Activated CD4-positive, CD25-positive, alpha-beta regulatory T cell treated with anti-CD3 and anti-CD28 coated beads, Interleukin-2, amount 50 U/mL, for 16 hours (primary cell): Measurements from ENCODE around the gene TEX2.

ENCODE experiments used
- DNase-seq: peaks from one replicate; pipeline ENCODE4 v3.0.0-alpha.2; 2020; ENCODE audit warnings: low read depth, low spot score

TEX2 gene

DNA sequence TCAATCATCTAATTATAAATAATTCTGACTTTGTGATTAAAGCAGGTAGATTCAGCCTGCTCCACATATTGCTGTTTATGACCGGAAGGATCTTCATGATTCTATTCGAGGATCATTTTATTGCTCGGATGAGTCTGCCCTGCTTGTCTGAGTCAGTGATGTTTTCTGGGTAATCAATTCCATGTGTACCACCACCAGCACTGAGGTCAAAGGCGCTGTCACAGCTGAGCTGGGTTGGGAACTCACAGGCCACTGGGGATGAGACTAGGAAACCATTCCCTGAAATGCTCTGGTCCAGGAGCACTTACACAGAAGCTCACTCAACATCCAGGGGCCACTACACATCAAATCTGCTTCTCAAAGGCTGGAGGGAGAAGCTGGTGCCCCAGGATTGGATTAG is 102.7 kb downstream of the TEX2 start:
- no peak for DNase-seq

DNA sequence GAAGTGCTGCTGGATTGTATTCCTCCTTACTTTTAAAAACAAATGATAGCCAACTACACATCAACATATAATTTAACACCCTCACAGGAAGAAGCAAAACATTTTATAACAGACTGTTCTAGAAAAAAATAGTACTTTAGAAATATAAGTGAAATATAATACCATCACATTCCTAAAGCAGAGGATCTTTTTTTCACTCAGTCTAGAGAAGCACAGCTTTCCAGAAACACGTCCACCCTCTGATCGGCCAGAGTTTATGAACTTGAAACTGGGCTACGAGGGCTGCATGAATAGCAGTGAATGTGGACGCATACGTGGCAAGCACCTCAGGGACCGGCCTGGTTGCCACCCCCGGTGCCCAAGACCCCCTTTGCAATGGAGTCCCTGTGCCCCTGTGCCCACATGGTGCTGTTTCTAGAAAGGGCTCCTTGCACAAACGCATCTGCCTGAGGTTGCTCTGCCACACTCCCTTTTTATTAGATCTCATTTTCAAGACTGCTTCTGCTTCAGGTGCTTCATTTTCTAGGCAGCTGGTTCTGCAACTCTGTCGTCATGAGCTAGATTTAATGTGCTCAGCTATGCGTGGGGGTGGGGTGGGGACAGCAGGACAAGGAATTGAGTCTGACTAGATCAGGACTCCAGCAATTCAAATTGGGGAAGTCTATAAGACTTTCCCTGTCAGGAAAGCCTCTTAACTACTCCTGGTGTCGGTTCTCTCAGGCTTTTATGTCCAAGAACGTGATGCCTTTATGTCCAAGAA is 104.0 kb downstream of the TEX2 start:
- no peak for DNase-seq

DNA sequence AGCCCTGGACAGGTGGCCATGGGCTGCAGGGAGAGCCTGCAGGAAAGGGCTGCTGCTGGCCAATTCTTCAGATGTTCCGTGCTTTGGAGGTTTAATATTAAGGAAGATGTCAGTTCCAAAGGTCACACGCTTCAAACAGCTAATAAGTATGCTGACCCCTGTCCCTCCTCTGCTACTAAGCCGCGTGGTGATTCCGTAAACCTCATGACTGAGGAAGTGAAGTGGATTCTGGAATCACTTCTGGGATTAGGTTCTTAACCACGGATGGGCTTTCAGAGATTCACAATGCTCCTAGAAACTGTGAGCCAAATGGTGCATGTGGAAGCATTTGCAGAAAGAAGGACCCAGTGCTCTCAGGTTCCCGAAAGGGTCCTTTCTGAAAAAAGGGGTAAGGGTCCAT is 104.7 kb downstream of the TEX2 start:
- no peak for DNase-seq

DNA sequence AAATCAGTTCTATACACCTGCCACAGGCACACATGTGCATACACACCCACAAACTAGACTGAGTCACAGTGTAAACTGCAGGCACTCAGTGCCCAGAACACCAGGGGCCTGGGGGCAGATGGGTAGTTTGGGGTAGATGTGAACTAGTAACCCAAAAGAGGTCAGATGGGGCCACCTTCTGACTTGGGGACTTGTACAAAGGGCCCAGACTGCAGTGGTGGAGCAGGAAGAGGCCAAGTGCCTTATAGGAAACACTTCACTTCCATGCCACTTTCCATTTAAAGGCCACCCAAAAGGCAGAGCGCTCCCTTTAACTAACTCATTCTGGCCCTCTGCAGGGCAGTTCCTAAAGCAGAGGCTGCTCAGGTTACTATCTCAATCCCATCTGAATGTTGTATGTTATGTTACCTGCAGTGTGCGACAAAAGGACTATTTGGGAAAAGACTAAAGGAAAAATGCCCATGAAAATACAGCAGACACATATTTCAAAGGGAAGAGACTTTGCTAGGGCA is 105.3 kb downstream of the TEX2 start:
- no peak for DNase-seq

DNA sequence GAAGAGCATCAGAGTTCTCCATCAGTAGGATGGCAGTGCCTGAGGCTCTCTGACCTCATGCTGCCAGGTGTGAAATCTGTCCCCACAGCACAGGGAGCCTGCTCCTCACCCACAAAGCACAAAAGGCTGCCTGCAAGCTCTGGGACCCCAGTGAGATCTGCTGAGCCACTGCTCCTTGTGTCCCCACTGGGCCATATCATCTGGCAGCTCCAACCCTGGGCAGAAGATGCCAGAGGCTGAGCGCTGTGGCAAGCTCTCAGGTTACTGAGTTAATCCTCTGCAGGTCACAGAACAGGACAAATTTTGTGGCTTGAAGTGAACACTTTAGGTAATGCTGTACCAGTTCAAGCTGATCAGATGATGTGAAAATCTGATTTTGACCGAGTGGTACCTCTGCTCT is 106.4 kb downstream of the TEX2 start:
- DNase-seq: no peak

DNA sequence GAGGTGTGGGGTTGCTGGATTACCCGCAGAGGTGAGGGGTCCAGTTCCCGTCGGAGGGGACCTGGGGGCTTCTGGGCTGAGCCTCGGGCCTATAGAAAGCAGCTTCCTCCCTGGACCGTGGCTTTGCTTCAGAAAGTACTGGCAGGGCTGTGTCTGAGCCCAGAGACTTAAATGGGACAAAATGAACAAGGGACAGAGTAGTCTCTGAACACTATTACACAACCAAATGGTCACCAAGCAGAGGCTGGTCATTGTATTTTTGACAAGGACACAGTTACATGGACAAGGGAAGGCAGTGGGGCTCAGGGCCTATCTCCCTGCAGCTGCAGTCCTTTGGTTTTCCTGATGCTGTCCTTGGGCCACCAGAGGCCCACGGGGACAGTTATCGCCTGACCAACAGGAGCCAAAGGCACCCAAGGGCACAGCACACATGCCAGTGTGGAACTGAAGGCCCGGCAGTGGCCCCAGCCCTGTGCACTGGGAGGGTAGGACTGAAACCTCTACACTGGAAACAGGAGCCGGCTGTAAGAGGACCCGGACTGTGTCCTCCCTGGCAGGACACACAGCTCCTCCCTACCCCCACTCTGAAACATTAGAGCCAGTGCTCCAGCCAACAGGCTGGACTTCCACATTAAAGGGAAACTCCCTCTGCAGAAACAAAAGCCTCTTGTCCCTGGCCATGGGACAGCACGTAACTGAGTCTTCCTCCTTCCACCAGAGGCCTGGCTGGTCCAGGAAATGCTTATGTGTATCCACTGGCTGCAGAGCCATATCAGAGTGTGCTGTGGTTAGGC is 107.1 kb downstream of the TEX2 start:
- DNase-seq: no peak

DNA sequence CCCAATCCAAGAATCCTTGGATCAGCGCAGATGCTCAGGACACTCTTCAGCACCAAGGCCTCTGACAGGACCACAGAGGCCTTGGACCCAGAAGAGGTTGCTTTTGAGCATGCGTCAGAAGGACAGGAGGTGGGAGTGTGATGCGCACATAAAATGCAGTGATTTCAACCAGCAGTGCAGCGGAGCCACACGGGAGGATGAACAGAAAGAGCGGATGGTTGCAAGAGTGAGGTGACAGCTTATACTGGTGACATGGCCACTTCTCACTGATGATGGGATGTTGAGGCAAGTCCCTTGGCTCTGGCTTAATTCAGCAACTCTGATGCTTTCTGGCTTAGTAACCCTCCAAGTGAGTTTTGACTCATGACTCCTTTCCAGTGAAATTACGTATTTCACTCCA is 107.9 kb downstream of the TEX2 start:
- DNase-seq: no peak

DNA sequence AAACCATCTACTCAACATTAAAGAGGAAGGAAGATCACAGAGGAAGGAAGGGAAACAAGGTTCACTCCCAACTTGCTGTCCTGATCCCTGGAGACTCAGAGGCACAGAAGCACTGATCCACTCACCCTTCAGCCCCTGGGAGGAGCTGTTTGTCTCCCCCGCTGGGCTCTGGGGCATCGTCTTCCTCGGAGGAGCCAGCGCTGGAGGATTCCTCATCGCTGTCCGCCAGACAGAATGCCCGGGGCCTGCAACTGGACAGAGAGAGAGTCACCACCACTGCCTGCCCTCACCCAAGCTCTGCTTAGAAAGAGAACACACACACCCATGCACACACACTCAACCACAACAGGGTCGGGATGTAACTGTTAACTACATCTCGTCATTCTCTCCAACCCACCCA is 108.3 kb downstream of the TEX2 start:
- no peak for DNase-seq

DNA sequence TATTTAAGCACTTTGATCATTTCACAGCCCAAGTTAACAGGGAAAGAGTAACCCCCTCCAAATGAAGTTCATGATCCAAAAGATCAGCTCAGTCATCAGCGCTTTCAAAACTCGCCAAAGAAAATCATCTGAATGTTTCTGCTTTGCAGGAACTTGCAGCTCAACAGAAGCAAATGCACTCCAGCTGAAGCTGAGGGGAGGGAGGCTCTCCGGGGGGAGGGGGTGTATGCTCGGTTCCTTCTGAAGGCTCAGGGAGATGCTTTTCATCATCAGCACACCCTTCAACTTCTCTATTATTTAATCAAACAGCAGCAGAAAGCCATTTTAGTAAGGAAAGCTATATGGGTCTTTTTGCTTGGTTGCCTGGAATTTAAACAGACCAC is 108.8 kb downstream of the TEX2 start:
- DNase-seq: no peak

DNA sequence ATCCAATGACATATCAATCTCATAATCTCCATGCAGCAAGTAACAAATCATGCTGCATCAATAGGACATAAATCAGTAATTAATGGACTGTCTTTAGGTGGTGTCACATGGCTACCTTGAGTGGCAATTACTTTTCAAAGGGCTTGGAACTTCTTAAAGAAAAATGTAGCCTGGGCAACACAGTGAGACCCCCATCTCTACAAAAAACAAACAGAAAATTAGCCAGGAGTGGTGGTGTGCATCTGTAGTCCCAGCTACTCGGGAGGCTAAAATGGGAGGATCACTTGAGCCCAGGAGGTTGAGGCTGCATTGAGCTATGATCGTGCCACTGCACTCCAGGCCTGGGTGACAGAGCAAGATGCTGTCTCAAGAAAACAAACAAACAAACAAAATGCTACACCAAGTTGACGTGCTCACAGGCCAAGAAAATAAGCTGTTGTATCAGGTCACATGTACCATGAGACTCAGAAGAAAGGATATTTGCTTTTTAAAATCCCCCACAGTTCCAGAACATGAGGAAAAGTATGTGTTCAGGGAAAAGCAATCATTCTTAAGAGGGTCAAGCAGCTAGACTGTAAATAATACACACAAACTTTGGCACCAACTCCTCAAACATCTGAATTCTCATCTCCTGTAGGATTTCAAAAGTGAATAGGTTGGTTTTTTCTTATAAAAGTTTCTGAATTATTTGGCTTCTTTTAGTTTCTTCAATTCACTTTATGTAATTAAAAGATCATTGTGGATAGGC is 109.3 kb downstream of the TEX2 start:
- no peak for DNase-seq

DNA sequence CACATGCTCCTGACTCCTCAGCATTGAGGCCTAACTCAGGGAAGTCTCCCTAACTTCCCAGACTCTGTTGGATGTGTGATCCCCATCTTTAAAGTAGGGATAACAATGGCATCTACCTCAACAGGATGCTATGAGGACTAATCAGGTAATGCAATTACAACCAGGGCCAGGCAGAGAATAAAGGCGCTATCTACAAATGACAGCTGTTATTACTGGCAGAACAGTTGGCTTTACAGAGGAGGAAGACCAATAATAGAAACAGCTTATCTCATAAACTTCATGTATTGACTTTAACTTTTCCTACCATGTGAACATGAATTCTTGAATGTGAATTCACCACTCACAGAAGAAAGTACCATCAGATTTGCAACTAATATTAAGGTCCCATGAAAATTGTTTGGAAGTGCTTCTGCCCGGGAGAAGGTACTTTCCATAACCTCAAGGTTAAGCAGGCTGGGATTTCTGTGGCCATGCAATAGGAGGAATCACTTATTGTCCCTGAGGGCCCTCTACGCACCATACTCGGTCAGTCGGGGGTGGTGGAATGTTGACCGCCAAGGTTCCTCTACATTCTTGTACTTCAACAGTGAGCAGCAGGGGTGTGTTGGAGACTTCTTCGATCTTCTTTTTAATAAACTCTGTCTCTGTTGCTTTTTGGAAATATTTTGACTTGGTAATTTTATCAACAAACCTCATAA is 110.5 kb downstream of the TEX2 start:
- DNase-seq: no peak

DNA sequence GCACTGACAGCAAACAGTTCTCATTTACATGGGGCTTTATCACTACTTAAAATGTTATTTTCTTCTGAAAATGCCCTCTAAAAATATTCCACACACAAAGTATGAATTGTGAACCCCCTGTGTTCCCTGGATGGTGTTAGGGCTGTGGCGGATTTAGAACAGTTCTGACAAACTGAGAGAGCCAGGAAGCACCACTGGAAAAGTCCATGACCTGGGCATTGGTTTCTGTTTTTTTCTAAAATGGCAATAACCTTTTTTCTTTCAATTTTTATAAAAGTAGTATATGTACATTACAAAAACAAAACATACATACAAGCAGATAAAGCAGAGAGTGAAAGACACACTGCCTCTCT is 112.1 kb downstream of the TEX2 start:
- DNase-seq: no peak

DNA sequence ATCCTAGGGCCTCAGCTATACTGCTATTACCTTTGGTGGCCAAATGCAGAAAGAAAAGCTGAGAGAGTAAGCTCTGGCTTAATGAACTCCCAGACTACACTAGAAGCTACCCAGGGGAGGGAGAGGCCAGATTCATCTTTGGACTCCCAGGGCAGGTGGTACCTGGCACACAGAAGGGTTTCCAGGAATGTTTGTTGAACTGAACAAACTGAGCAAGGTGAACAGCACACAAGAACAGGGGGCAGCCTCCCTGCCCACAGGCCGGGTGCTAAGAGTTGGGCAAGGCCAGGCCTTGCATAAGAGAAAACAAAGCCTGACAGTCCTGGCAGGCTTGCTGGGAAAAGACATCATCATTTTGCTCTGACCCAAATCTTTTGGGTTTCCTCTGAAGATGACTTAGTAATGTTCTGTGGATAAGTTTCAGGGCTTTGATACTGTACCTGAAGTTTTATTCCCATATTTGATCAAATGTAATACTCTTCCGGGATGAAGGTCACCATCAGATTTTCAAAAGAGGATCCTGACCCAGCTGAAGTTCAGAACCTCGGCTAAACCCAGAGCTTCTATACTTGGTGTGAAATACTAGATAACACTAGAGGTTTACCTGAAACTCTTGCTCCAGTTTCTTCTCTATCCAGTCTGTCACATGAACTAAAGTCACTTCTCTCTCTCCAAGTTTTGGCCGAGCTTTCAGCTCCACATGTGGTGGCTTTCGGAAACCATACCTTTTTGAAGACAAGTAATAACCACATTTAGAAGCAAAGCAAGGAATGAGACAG is 112.6 kb downstream of the TEX2 start:
- DNase-seq: no peak

DNA sequence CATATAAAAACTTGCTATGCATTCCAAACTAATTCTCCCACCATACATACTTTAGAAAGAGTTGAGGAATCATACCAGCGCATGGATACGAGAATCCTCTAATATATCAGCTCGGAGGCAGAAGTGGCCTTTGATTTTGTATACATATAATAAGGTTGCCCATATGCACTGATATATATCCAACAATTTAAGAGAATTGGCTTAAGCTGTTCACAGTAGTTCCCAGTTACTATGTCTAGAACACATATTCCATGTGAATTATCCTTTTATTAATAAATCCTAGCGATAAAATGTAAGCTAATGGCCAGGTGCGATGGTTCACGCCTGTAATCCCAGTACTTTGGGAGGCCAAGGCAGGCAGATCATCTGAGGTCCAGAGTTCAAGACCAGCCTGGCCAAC is 113.9 kb downstream of the TEX2 start:
- no peak for DNase-seq

DNA sequence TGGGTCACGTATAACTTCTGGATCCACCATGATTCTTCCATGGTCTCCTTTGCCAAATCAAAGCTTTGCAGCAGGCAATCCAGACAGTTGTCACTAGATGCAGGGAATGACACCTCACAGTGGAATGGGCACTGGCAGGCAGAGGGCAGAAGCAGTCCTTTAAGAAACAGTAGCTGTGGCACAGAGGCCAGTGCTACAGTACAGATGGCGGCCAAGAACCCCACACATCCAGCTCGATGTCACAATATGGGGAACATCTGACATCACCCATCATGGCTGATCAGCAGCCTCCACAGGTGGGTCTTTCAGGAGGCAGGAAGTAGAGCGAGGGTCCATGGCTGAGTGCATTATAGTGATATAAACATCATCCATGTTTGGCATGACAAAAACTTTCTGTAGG is 114.4 kb downstream of the TEX2 start:
- no peak for DNase-seq

DNA sequence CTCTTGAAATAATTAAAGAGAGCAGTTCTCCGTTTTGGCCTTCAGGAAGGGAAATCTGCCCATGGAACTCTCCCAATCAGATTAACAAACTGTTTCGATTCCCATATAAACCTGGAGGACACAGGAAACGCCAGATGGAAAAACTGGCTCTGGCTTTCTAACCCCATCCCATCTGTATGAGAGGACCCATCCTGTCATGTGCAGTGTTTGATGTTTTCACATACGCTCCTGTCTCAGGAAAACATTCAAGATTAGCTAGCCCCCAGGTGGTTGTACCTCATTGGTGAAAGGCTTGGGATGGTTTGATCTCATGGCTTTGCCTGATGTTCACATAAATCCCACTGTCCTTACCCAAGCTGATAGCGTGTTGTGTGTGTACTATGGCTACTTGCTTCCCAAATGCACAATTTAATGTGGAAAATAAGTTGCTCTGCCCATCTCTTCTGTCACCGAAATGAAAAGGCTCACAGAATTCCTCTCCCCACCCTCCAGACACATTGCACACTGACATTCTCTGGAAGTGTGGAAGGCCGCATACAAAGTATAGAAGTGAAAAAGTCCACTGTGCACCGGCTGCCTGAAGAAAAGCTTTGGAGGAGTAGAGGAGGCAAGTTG is 114.9 kb downstream of the TEX2 start:
- no peak for DNase-seq

DNA sequence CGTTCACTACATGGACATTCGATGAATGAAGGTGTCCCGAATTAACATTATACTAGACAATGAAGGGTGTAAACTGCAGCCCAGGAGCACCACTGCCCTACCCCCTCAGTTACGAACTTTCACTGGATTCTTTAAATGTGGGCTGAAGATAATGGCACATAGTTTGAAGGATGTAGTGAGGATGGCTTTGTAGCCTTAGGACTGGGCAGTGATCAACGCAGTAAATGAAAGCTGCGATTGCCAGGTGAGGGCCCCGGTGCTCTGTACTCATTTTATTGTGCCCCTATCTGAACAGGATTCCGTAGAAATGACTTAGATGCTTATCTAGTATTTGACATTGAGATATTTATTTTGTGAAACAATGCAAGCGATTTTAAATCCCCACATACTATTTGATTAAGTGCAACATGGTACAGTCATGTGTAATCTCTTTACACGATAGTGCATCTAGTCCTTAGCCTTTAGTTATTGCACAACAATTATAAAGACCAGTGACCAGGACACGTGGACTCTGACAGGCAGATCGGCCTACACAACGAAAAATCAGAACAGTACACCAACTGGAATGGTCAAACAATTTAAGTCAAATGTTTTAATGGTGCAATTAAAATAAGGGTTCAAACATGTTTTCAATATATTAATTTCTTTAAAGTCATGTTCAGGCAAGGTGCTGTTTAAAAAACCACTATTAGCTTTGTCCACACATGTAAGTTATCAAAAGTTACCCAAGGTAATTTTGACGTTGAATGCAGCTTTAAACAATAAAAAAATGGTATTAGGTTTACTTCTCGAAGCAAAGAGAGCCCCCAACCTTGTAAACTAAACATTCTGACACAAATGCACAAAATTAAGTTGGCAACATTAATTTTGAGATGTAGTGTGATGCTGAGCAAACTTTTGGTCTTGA is 115.7 kb downstream of the TEX2 start:
- no peak for DNase-seq

DNA sequence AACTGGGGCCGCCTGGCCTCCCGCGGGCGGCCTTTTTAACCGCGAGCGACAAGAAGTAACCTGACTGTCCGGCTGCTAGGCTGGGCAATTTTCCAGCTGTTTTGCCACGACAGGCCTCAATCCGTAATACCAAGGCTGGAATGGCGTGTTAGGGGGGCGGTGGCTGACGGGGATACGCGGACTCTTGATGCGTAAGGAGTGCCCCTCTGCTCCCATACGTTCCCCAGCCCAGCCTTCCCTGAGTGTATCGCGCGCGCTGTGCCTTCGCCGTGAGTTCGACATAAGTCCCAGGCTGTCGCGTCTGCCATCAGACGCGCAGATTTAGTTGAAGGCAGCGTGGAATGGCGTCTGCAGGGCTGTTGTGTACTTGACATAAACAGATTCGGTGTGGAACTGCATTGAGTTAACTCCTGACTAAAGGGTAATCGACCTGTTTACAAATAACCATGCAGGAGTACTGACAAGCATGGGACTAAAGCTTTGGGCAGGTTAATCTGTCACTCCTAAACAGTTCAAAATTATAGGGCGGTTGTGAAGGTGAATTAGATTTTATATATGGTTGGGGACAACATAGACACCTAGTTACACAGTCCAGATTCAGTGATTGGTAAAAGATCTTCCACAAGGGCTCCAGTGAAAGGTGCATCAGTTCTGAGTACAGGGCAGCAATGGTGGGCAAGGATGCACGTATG is 116.5 kb downstream of the TEX2 start:
- no peak for DNase-seq
